OCI-LY7 (cell line): Measurements from ENCODE around the gene PREP. TPM values are rescaled to one million over a fixed set of nuclear protein-coding genes. Genes with fewer than 3 reads are reported as not detected.
"Not testable (repeated sequence)": the region's sequence is repeated elsewhere in the genome, so short reads cannot be mapped to it uniquely, and the experiment has no call there.

Experiments used
- BruUV-seq: library from RNA; stranded (reverse); fragments of 400-500 nt; replicated peaks from 2 replicates; lab custom pipeline; 2021; lab: Mats Ljungman, UMichigan
- CTCF ChIA-PET: fragments of 300-600 bp; sonication (Branson Sonifier 250); formaldehyde crosslinking; loops from one replicate; lab custom pipeline; 2022; ENCODE audit warnings: antibody characterized with exemption; ENCODE audit not compliant: unreplicated experiment; lab: Charles Lee
- POLR2A ChIA-PET: fragments of 300-600 bp; sonication (Branson Sonifier 250); formaldehyde crosslinking; loops from one replicate; lab custom pipeline; 2022; ENCODE audit warnings: antibody characterized with exemption; lab: Charles Lee
- DNase-seq: peaks from one replicate; pipeline ENCODE4 v3.0.0-alpha.2; 2015; ENCODE audit warnings: low spot score
- H2AFZ ChIP-seq: fragments of 200-600 bp; sonication (generic), shearing (Covaris generic); 2 replicates; pipeline ENCODE4 v1.6.1; 2014; ENCODE audit warnings: mild to moderate bottlenecking, antibody characterized with exemption, low read length, moderate library complexity
- H3K27ac ChIP-seq: fragments of 200-600 bp; sonication (generic); 2 replicates; pipeline ENCODE4 v1.5.1; 2014; ENCODE audit warnings: mixed run types, low read depth, mild to moderate bottlenecking, moderate library complexity, low read length, inconsistent platforms; ENCODE audit not compliant: poor library complexity, severe bottlenecking
- H3K36me3 ChIP-seq: fragments of 200-600 bp; sonication (generic); 2 replicates; pipeline ENCODE4 v1.6.1; 2014; ENCODE audit warnings: mild to moderate bottlenecking, antibody characterized with exemption, low read length, moderate library complexity, mixed read lengths; ENCODE audit not compliant: insufficient read depth
- H3K4me1 ChIP-seq: fragments of 200-600 bp; sonication (generic); 2 replicates; pipeline ENCODE4 v1.5.1; 2014; ENCODE audit warnings: mild to moderate bottlenecking, low read length; ENCODE audit not compliant: insufficient read depth, poor library complexity, severe bottlenecking
- H3K4me2 ChIP-seq: fragments of 200-600 bp; sonication (generic); 2 replicates; pipeline ENCODE4 v1.6.1; 2014; ENCODE audit warnings: mild to moderate bottlenecking, low read length
- H3K4me3 ChIP-seq: fragments of 200-600 bp; sonication (generic); 2 replicates; pipeline ENCODE4 v1.5.1; 2014; ENCODE audit warnings: mild to moderate bottlenecking, low read depth, low read length; ENCODE audit not compliant: poor library complexity, severe bottlenecking
- H3K79me2 ChIP-seq: fragments of 200-600 bp; sonication (generic); 2 replicates; pipeline ENCODE4 v1.6.1; 2016; ENCODE audit warnings: low read depth, mild to moderate bottlenecking, low read length, moderate library complexity, mixed read lengths; ENCODE audit not compliant: insufficient read depth
- H3K9me2 ChIP-seq: fragments of 200-600 bp; sonication (generic); 2 replicates; pipeline ENCODE4 v1.6.1; 2016; ENCODE audit warnings: mild to moderate bottlenecking, low read length, mixed read lengths; ENCODE audit not compliant: insufficient read depth
- H3K9me3 ChIP-seq: fragments of 200-600 bp; sonication (generic); 2 replicates; pipeline ENCODE4 v1.6.1; 2014; ENCODE audit warnings: mild to moderate bottlenecking, mixed run types, low read length, mixed read lengths
- H4K20me1 ChIP-seq: fragments of 200-600 bp; sonication (generic); 2 replicates; pipeline ENCODE4 v1.6.1; 2014; ENCODE audit warnings: mild to moderate bottlenecking, antibody characterized with exemption, low read length, moderate library complexity, mixed read lengths; ENCODE audit not compliant: insufficient read depth
- EZH2phosphoT487 ChIP-seq: fragments of 200-600 bp; sonication (generic); IDR thresholded peaks from 2 replicates; pipeline ENCODE4 v1.6.1; 2018; ENCODE audit warnings: low read depth, borderline replicate concordance, mild to moderate bottlenecking, mixed run types, antibody characterized with exemption, low read length, moderate library complexity, mixed read lengths
- intact Hi-C: fragments of 100-400 bp; cut with micrococcal nuclease; formaldehyde crosslinking; loops from one replicate; pipeline ENCODE4 v1.10.0; 2022; ENCODE audit not compliant: unreplicated experiment
- total RNA-seq, 2 experiments: library from RNA; depleted of rRNA in 1 of 2; stranded (reverse); fragments of >200 nt in 1 of 2; shearing (Covaris generic) in 1 of 2; gene quantifications; 2 replicates each; pipeline ENCODE4 v1.2.3, GENCODE V29; 2014 to 2022
- TF ChIP-seq, protein P1 (sequence below): fragments of 200-600 bp; sonication (generic); conservative IDR thresholded peaks from 2 replicates; pipeline ENCODE4 v1.5.1; 2014; ENCODE audit warnings: mild to moderate bottlenecking, antibody characterized with exemption, low read length, moderate library complexity, mixed read lengths

Gene PREP
- total RNA-seq, 2 experiments from 2014 or later, result 10.4 to 27.0 TPM

GRCh38 chr6:105346052-105346451 is 56.8 kb downstream of the PREP start:
- no peaks in the 10 kb centered on the region for H3K9me2 ChIP-seq
- CTCF ChIA-PET, result no interaction called here
- no peaks in the 10 kb centered on the region for H3K79me2 ChIP-seq
- no peak overlapping the region for H3K4me3 ChIP-seq
- no peaks in the 10 kb centered on the region for H4K20me1 ChIP-seq
- H3K4me1 ChIP-seq, result no peaks in the 10 kb centered on the region
- H3K27ac ChIP-seq, result no peak overlapping the region
- intact Hi-C loops, result no loop called here
- H3K9me3 ChIP-seq, result no peaks in the 10 kb centered on the region
- DNase-seq, result no peak
- no peak overlapping the region for H2AFZ ChIP-seq
- no peak overlapping the region for H3K4me2 ChIP-seq
- POLR2A ChIA-PET, result interaction anchor here (0.5 to 1.4 kb wide), 3 partner anchors 10 to 276 kb away, joined by 3 to 10 read pairs (median 4); no protein-coding TSS in a partner anchor
- TF ChIP-seq EZH2phosphoT487, result no peak
- TF ChIP-seq, protein P1, sequence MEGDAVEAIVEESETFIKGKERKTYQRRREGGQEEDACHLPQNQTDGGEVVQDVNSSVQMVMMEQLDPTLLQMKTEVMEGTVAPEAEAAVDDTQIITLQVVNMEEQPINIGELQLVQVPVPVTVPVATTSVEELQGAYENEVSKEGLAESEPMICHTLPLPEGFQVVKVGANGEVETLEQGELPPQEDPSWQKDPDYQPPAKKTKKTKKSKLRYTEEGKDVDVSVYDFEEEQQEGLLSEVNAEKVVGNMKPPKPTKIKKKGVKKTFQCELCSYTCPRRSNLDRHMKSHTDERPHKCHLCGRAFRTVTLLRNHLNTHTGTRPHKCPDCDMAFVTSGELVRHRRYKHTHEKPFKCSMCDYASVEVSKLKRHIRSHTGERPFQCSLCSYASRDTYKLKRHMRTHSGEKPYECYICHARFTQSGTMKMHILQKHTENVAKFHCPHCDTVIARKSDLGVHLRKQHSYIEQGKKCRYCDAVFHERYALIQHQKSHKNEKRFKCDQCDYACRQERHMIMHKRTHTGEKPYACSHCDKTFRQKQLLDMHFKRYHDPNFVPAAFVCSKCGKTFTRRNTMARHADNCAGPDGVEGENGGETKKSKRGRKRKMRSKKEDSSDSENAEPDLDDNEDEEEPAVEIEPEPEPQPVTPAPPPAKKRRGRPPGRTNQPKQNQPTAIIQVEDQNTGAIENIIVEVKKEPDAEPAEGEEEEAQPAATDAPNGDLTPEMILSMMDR, result no peak
- H3K36me3 ChIP-seq, result peaks cover 11% of the 10 kb centered on the region; the same call in 1 of the 2 replicates
- no TSS peak for BruUV-seq

DNA sequence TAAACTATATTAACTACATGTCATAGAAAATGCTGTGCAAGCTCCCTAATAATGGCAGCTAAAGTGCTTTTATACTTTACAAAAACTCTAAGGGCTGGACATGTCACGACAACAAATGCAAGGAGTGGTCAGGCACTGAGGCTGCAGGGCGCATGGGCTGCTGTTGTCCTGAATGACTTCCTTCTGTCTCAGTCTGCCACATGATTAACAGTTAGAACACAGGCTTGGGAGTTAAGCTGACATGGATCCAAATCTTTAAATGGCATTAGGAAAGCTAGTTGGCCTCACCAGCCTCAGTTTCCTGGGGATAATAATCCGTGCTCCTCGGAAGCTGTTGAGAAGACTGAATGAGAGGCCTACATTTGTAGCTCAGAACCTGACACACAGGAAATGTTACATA is 57.4 kb downstream of the PREP start:
- Histone ChIP-seq H3K27ac (no peak overlapping the region), H3K4me2 (no peak overlapping the region), H3K9me3 (no peaks in the 10 kb centered on the region), H3K36me3 (peaks cover 8% of the 10 kb centered on the region; the same call in 1 of the 2 replicates), H3K9me2 (no peaks in the 10 kb centered on the region), H3K79me2 (no peaks in the 10 kb centered on the region), H3K4me3 (no peak overlapping the region), H4K20me1 (no peaks in the 10 kb centered on the region), H3K4me1 (no peaks in the 10 kb centered on the region), H2AFZ (no peak overlapping the region)
- DNase-seq, result no peak
- ChIA-PET POLR2A (interaction anchor here (0.5 to 1.4 kb wide), 3 partner anchors 10 to 276 kb away, joined by 3 to 10 read pairs (median 4); no protein-coding TSS in a partner anchor), CTCF (interaction anchor here (0.6 kb wide), 1 partner anchor 676 kb away, joined by 3 read pairs; no protein-coding TSS in a partner anchor)
- no TSS peak for BruUV-seq
- intact Hi-C loops, result no loop called here
- no peak for TF ChIP-seq EZH2phosphoT487
- TF ChIP-seq, protein P1, result no peak

GRCh38 chr6:105344881-105345370 is 58.0 kb downstream of the PREP start:
- H3K36me3 ChIP-seq, result peaks cover 8% of the 10 kb centered on the region; the same call in 1 of the 2 replicates
- no peak overlapping the region for H3K4me2 ChIP-seq
- H3K9me2 ChIP-seq, result no peaks in the 10 kb centered on the region
- no peak overlapping the region for H3K4me3 ChIP-seq
- DNase-seq, result no peak
- ChIA-PET POLR2A (interaction anchor here (0.7 to 1.4 kb wide), 4 partner anchors 10 to 181 kb away, joined by 3 to 10 read pairs (median 3); no protein-coding TSS in a partner anchor), CTCF (interaction anchor here (0.6 kb wide), 1 partner anchor 675 kb away, joined by 3 read pairs; no protein-coding TSS in a partner anchor)
- H4K20me1 ChIP-seq, result no peaks in the 10 kb centered on the region
- no peaks in the 10 kb centered on the region for H3K4me1 ChIP-seq
- no peak overlapping the region for H3K27ac ChIP-seq
- H3K9me3 ChIP-seq, result no peaks in the 10 kb centered on the region
- BruUV-seq, result no TSS peak
- H2AFZ ChIP-seq, result no peak overlapping the region
- H3K79me2 ChIP-seq, result no peaks in the 10 kb centered on the region
- TF ChIP-seq, protein P1, result no peak
- no peak for TF ChIP-seq EZH2phosphoT487
- intact Hi-C loops, result no loop called here

DNA sequence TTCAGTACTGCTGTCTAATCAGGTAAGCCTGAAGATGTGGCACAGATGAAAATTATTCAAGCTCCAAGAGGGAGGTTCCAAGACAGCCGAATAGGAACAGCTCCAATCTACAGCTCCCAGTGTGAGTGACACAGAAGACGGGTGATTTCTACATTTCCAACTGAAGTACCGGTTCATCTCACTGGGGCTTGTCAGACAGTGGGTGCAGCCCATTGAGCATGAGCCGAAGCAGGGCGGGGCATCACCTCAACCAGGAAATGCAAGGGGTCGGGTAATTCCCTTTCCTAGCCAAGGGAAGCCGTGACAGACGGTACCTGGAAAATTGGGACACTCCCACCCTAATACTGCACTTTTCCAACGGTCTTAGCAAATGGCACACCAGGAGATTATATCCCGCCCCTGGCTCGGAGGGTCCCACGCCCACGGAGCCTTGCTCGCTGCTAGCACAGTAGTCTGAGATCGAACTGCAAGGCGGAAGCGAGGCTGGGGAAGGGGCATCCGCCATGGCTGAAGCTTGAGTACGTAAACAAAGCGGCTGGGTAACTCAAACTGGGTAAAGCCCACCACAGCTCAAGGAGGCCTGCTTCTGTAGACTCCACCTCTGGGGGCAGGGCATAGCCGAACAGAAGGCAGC is 64.4 kb downstream of the PREP start:
- H3K4me3 ChIP-seq, CTCF ChIA-PET, H3K9me3 ChIP-seq, DNase-seq, H3K79me2 ChIP-seq, H4K20me1 ChIP-seq, H3K9me2 ChIP-seq, POLR2A ChIA-PET, H2AFZ ChIP-seq, BruUV-seq, H3K4me2 ChIP-seq, H3K36me3 ChIP-seq, intact Hi-C loops, H3K4me1 ChIP-seq, H3K27ac ChIP-seq: not testable (repeated sequence)
